HG03460 (cell line): ENCODE data around the gene CEP41.

Experiments
- ATAC-seq: cut with Tn5 transposase; IDR thresholded peaks from one replicate; pipeline ENCODE4 v1.9.1; 2021; ENCODE audit not compliant: unreplicated experiment

CEP41 gene

GRCh38 chr7:130372402-130373165, 68.2 kb downstream of the CEP41 start:
- ATAC-seq, result no peak

DNA sequence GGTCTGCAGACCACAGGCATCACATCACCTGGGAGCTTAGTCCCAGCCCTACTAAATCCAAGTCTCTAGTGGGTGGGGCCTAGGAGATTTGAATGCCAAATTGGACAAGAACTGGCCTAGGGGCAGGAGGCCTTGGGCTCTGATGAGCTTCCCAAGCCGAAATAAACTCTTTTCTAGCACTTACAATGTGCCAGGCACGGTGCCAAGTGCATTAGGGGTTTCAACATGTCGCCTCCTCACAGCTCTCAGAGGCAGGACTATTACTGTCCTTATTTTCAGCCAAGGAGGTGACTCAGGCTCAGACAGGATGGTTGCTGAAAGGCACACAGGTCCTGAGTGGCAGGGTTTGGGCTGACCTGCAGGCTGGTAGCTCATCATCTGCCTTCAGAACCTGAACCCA, 69.8 kb downstream of the CEP41 start:
- no peak for ATAC-seq

DNA sequence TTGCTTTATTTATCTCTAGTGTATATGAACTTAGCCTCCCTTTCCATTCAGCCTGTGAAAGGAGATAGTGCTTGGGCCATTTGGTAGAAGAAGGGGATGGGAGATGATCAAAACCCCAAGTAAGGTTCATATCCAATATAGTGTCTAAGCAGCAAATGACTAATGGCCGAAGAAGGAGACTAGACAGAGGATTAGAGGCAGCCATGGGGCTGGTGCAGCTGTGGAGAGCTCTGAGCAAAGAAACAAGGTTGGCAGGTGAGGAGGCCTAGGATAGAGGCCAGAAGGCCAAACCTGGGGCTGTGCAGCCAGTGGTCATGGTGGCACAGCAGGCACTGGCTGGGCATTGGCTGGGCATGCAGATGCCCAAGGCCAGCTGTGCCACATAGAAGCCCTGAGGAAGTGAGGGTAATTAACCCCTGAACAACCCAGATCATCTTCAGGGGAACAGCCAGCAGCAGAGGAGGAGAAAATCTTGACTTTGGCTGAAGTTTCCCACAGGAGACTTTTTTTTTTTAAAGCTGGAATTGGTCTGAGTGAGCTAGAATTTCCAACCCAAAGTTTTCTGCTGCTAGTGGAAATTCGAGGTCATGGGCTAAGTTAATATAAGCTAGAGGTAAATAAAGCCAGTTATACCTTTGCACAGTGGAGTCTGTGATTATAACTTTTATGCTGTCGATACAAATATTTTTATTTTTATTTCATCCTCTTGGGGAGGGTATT, 70.8 kb downstream of the CEP41 start:
- no peak for ATAC-seq

- ATAC-seq, result no peak
Observed at GRCh38 chr7:130369110-130369711, 71.6 kb downstream of the CEP41 start.

DNA sequence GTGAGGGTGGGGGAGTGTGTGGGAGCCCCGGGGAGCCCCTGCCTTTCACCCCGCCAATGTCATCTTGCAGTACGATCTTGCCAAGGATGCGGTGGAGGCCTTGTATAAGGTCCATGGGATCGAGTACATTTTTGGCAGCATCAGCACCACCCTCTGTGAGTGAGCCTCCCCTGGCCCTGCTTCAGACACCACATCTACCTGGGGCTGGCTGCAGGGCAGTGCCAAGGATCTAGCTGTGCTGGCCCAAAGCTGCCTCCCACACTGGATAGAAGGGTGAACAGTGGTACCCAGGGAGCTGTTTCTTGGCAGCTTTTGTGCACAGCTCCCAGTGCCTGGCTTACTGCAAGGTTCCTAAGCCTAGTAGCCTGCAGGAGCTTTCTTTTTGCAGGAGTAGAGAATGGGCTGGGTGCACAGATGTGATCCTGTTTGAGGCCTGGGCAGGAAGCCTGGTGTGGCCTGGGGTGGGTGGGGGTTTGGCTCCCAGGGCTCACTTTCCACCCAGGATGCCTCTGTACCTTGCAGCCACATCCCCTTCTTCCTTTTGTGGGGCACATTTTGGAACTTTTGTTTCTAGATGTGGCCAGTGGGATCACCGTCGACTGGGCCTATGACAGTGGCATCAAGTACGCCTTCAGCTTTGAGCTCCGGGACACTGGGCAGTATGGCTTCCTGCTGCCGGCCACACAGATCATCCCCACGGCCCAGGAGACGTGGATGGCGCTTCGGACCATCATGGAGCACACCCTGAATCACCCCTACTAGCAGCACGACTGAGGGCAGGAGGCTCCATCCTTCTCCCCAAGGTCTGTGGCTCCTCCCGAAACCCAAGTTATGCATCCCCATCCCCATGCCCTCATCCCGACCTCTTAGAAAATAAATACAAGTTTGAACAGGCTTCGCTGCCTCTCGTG, 72.7 kb downstream of the CEP41 start:
- ATAC-seq, result no peak

DNA sequence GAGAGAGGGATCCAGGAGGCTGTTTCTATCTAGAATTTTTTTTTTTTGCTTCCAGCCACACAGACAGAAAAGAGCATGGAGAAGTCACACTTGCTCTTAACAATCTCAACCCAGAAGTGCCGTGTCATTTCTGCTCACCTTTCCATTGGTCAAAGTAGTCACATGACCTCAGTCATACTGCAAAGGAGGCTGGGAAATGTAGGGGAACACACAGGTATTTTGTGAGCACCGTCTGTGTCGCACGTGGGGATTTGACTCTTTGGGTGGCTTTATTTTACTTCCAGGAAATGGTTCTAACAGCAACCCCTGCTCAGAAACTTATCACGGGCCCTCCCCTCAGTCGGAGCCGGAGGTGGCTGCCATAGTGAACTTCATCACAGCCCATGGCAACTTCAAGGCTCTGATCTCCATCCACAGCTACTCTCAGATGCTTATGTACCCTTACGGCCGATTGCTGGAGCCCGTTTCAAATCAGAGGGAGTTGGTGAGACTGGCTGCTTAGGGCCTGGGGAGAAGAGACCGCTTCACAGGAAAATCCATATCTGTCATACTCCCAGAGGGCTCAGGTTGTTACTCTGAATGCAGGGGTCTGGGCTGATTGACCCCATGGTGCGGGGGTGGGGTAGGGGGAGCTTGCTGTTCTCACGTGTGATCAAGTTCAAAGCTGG, 73.6 kb downstream of the CEP41 start:
- ATAC-seq, result no peak

- ATAC-seq, result no peak
Observed at GRCh38 chr7:130366564-130366963, 74.3 kb downstream of the CEP41 start.

DNA sequence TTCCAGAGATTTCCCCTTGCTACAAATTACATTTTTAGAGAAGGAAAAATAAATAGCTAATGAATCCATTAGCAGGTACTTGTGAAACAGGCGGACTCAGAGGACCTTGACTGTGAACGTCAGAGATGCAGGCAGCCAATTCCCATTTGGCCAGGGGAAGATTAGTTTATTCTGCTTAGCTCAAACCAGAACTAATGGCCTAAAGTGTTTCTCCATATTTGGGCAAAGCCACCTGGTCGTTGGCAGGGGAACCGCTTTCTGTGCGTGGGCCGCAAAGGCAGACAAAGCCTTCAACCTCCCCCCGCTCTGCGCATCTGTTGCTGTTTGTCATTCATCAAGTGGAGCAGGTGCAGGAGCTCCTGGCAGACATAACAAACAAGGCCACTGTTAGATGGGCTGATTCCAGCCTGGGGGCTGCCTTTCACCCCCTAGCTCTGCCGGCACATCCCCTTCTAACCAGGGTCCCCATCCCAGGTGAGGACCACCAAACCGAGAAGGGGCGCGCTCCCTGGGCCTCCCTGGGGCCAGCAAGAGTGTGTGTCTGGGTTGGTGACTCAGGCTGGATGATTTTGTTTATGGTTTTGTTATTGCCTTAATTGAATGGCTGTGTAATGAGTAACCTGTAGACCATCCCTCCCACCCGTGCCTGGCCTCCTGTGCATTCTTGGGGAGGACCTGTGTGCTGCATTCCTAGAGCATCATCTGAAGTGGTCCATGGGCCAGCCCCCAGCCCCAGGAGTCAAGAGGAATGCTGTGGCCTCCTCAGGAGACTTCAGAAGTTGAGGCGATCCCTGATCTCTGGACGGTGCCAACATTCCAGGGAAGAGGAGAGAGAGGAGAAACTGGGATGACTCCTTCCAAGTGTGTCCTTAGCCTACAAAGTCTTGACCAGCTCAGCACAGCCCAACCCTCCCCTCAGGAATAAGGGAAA, 75.0 kb downstream of the CEP41 start:
- peak; percentile 73 for ATAC-seq

- no peak for ATAC-seq
Observed at GRCh38 chr7:130365088-130365487, 75.7 kb downstream of the CEP41 start.

DNA sequence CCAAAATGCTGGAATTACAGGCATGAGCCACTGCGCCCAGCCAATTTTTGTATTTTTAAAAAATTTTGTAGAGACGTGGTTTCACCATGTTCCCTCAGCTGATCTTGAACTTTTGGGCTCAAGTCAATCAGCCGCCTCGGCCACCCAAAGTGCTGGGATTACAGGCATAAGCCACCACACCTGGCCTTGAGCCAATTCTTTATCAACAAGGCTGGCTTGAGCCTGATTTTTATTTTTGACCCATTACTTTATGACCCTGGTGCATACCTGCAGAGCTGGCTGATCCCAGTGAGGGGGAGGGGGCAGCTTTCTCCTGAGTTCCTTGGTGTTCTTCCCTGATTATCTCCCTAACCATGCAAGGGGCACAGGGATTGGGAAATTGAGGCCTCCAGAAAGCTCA, 76.4 kb downstream of the CEP41 start:
- ATAC-seq, result no peak

- ATAC-seq, result no peak
Observed at GRCh38 chr7:130363026-130363847, 77.6 kb downstream of the CEP41 start.

- ATAC-seq, result no peak
Observed at GRCh38 chr7:130362251-130362816, 78.5 kb downstream of the CEP41 start.

GRCh38 chr7:130361681-130362080, 79.1 kb downstream of the CEP41 start:
- ATAC-seq, result no peak

- ATAC-seq, result no peak
Observed at GRCh38 chr7:130360518-130360917, 80.3 kb downstream of the CEP41 start.

DNA sequence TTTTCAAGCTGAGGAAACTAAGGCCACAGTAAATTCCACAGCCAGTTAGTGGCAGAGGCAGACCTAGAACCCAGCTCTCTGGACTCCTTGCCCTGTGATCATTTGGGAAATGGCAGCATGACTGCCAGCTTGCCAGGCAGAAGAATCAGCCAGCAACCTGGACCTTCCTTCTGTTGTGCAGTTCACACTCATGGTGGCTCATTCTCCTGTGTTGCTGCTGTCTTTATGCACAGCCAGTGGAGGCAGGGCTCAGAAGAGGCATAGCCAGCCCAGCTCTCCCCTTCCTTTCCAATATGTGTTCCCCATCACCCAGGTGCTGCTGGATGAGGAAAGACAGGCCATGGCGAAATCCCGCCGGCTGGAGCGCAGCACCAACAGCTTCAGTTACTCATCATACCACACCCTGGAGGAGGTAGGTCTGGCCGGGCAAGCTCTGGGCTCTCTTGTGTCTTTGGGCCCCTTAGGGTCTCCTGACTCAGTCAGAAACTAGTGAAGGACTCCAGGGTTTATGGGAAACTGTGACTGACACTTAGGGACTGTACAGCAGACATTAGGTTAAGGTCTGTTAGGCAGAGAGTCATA, 81.4 kb downstream of the CEP41 start:
- ATAC-seq, result no peak

DNA sequence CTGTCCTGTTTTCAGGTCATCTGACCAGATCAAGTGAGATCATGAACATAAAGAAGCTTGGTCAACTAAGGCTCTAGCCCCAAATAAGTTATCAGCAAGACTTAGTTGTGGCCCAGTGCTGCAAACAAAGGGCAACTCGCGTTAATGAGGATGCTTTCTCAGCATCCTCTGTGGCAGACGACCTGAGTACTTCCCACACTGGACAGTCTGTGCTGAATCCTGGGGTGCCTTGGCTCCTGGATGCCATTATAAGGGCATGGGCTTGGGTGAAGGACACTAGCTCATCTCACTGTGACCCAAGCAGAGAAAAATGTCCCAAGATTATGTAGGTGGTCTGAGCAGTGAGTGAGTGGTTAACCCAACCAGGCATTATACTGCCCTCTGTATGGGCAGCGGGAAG, 82.3 kb downstream of the CEP41 start:
- no peak for ATAC-seq

DNA sequence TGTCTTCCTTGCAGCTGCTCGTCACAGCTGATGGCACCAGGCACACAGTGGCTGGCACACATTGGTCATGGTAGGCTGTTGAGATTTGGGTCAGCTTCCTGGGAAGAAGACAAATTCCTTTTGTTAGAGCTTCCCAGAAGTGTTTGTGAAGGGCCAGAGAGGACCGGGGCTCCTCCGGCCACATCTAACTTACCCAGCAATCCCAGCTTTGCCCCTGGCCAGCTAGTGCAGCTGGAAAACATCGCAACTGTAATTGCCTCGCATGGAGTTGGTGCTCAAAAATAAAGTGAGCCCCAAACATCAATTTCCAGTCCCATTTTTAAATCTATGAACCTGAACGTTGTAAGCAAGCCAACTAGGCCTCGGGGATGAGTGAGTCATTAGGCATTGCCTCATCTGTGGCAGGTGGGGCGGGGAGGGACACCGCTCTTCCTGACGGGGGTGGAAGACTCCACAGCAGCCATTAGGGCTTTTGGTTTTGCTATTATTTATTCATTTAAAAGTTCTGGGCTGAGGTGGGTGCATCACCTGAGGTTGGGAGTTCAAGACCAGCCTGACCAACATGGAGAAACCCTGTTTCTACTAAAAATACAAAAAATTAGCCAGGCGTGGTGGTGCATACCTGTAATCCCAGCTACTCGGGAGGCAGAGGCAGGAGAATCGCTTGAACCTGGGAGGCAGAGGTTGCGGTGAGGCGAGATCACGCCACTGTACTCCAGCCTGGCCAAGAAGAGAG, 83.8 kb downstream of the CEP41 start:
- ATAC-seq, result no peak
